Endothelial cell of umbilical vein (primary cell): Measurements from ENCODE around the gene VASN. TPM values are rescaled to one million over a fixed set of nuclear protein-coding genes. Genes with fewer than 3 reads are reported as not detected.

ENCODE experiments used
- BruUV-seq: library from RNA; stranded (reverse); fragments of 400-500 nt; replicated peaks from 2 replicates; lab custom pipeline; 2021; lab: Mats Ljungman, UMichigan
- CTCF ChIA-PET: fragments of 300-600, 350-600 bp; sonication (Branson Sonifier 250); formaldehyde crosslinking; loops from one replicate; lab custom pipeline; 2021; ENCODE audit warnings: antibody characterized with exemption, inconsistent platforms; lab: Charles Lee
- POLR2A ChIA-PET: fragments of 300-600, 350-600 bp; sonication (Branson Sonifier 250); formaldehyde crosslinking; loops from one replicate; lab custom pipeline; 2021; ENCODE audit warnings: antibody characterized with exemption, inconsistent platforms; lab: Charles Lee
- DNase-seq: peaks from one replicate; pipeline ENCODE4 v3.0.0-alpha.2; 2011; ENCODE audit warnings: low read depth, low spot score
- FAIRE-seq: peaks from 2 replicates; lab custom pipeline; 2011; peaks lifted over from hg19 to GRCh38; lab: Jason Lieb, UNC
- H2AFZ ChIP-seq: 2 replicates; pipeline ENCODE4 v1.6.0; 2012; ENCODE audit warnings: low read depth, low read length, control low read depth, inconsistent platforms
- H3K27ac ChIP-seq: 2 replicates; pipeline ENCODE4 v1.5.1; 2011; ENCODE audit warnings: low read depth, mild to moderate bottlenecking, control low read depth, low read length, moderate library complexity; ENCODE audit not compliant: insufficient read depth
- H3K27me3 ChIP-seq, 2 experiments: 2 replicates each; pipeline versions ENCODE4 v1.6.0 to v1.6.1; 2011; ENCODE audit warnings: low read length in 2 of 2, mixed read lengths in 1 of 2; ENCODE audit not compliant: control insufficient read depth in 2 of 2, insufficient read depth in 2 of 2
- H3K36me3 ChIP-seq, 2 experiments: 2 replicates in 1 of 2; 3 replicates in 1 of 2; pipeline ENCODE4 v1.5.1; 2011; ENCODE audit warnings: low read length in 2 of 2, mild to moderate bottlenecking in 1 of 2, moderate library complexity in 1 of 2; ENCODE audit not compliant: control insufficient read depth in 2 of 2, insufficient read depth in 2 of 2; ENCODE audit errors: extremely low read depth in 1 of 2
- H3K4me1 ChIP-seq: 3 replicates; pipeline ENCODE4 v1.5.1; 2011; ENCODE audit warnings: mild to moderate bottlenecking, low read length; ENCODE audit not compliant: control insufficient read depth, insufficient read depth; ENCODE audit errors: extremely low read depth
- H3K4me2 ChIP-seq: 2 replicates; pipeline ENCODE4 v1.6.1; 2011; ENCODE audit warnings: low read length, control low read depth, mixed read lengths; ENCODE audit not compliant: insufficient read depth
- H3K4me3 ChIP-seq, 3 experiments: fragments of 200-600 bp in 1 of 3; sonication (generic), shearing (Covaris generic) in 1 of 3; replicated peaks in 1 of 3; 2 replicates each; pipeline ENCODE4 v1.5.1; 2011 to 2016; ENCODE audit warnings: control low read depth in 3 of 3, low read length in 3 of 3, mild to moderate bottlenecking in 2 of 3, inconsistent platforms in 1 of 3, low read depth in 1 of 3, moderate library complexity in 1 of 3; ENCODE audit not compliant: insufficient read depth in 1 of 3
- H3K79me2 ChIP-seq: 2 replicates; pipeline ENCODE4 v1.6.0; 2012; ENCODE audit warnings: low read length, inconsistent platforms; ENCODE audit not compliant: control insufficient read depth, insufficient read depth
- H3K9ac ChIP-seq: replicated peaks from 2 replicates; pipeline ENCODE3; 2011; ENCODE audit warnings: low read length, control low read depth; ENCODE audit not compliant: insufficient read depth; ENCODE audit errors: extremely low read depth
- H3K9me1 ChIP-seq: replicated peaks from 3 replicates; pipeline ENCODE4 v1.6.0; 2011; ENCODE audit warnings: mild to moderate bottlenecking, low read length; ENCODE audit not compliant: control insufficient read depth, insufficient read depth; ENCODE audit errors: extremely low read depth
- H3K9me3 ChIP-seq: replicated peaks from 2 replicates; pipeline ENCODE4 v1.5.1; 2012; ENCODE audit warnings: low read length, inconsistent platforms; ENCODE audit not compliant: control insufficient read depth, insufficient read depth
- H4K20me1 ChIP-seq: replicated peaks from 2 replicates; pipeline ENCODE3; 2011; ENCODE audit warnings: mild to moderate bottlenecking, low read length; ENCODE audit not compliant: control insufficient read depth, insufficient read depth; ENCODE audit errors: extremely low read depth
- CTCF ChIP-seq, 2 donors: IDR thresholded peaks; 1 replicate in 1 of 2; 2 replicates in 1 of 2; pipeline ENCODE4 v1.5.1; 2011; ENCODE audit warnings: low read length in 2 of 2, mild to moderate bottlenecking in 2 of 2, moderate library complexity in 2 of 2, control low read depth in 1 of 2, inconsistent platforms in 1 of 2, low read depth in 1 of 2; ENCODE audit not compliant: insufficient read depth in 1 of 2; ENCODE audit errors: extremely low read depth in 1 of 2
- EZH2 ChIP-seq: IDR thresholded peaks from 2 replicates; pipeline ENCODE4 v1.6.1; 2012; ENCODE audit warnings: borderline replicate concordance, low read depth, mild to moderate bottlenecking, moderate library complexity, low read length, inconsistent platforms; ENCODE audit not compliant: severe bottlenecking
- FOS ChIP-seq: IDR thresholded peaks from 2 replicates; pipeline ENCODE4 v1.6.1; 2011; ENCODE audit warnings: mild to moderate bottlenecking, low read length, moderate library complexity, borderline replicate concordance; ENCODE audit not compliant: insufficient read depth
- GATA2 ChIP-seq: IDR thresholded peaks from 2 replicates; pipeline ENCODE4 v1.7.0; 2011; ENCODE audit warnings: low read depth, mild to moderate bottlenecking, moderate library complexity, mixed read lengths, low read length; ENCODE audit not compliant: insufficient read length, insufficient read depth
- JUN ChIP-seq: IDR thresholded peaks from 2 replicates; pipeline ENCODE4 v1.6.1; 2011; ENCODE audit warnings: borderline replicate concordance, low read depth; ENCODE audit not compliant: insufficient read length, insufficient read depth
- MAX ChIP-seq: IDR thresholded peaks from 2 replicates; pipeline ENCODE4 v1.6.1; 2011; ENCODE audit not compliant: insufficient read depth, insufficient read length
- MYC ChIP-seq: IDR thresholded peaks from one replicate; pipeline ENCODE4 v1.6.1; 2011; ENCODE audit warnings: mild to moderate bottlenecking, low read depth, low read length
- POLR2A ChIP-seq: IDR thresholded peaks from 2 replicates; pipeline ENCODE4 v1.6.1; 2012; ENCODE audit warnings: low read depth, mild to moderate bottlenecking, control low read depth, low read length
- POLR2AphosphoS5 ChIP-seq: IDR thresholded peaks from 2 replicates; pipeline ENCODE4 v1.6.1; 2012; ENCODE audit warnings: low read depth, mild to moderate bottlenecking, control low read depth, low read length, moderate library complexity; ENCODE audit not compliant: insufficient read depth
- dilution Hi-C: fragments of 300-500 bp; cut with MboI; formaldehyde crosslinking; loops from one replicate; pipeline ENCODE4 v1.15.0; 2019; ENCODE audit warnings: low sequenced_read_pairs; ENCODE audit not compliant: extremely low pct_ligation_motif_present
- intact Hi-C: fragments of 100-400 bp; cut with micrococcal nuclease; formaldehyde crosslinking; loops from one replicate; pipeline ENCODE4 v1.10.0; 2022
- polyA plus RNA-seq, 4 experiments: library from polyadenylated mRNA; depleted of rRNA in 3 of 4; stranded (reverse) in 3 of 4; unstranded in 1 of 4; fragments of >200 nt; gene quantifications; 2 replicates each; pipeline versions ENCODE4 v1.2.1 to v1.2.3, GENCODE V29; 2011 to 2012; ENCODE audit warnings: missing spikeins in 1 of 4
- total RNA-seq: library from RNA; stranded (reverse); gene quantifications from 2 replicates; pipeline ENCODE4 v1.2.3, GENCODE V29; 2021

The VASN gene
- total and polyA plus RNA-seq, 2 donors (not counting 3 experiments of a cell fraction or from before 2014, with no cell fraction given), result 0.41 to 0.42 TPM

- no peak for TF ChIP-seq CTCF (IDR thresholded peaks at IDR 0.05; ENCODE audit: extremely low read depth in 1 of 2, insufficient read depth in 1 of 2, low read depth in 1 of 2, low read length in 2 of 2)
- TF ChIP-seq FOS, result no peak
- TF ChIP-seq POLR2AphosphoS5, result no peak
- no peak for TF ChIP-seq EZH2
- no peak for TF ChIP-seq MYC
- TF ChIP-seq POLR2A, result no peak
- TF ChIP-seq JUN, result no peak
- no peak for TF ChIP-seq GATA2
- TF ChIP-seq MAX, result no peak
- no peaks in the 10 kb centered on the region for H3K79me2 ChIP-seq
- DNase-seq, result no peak
- no peak overlapping the region for H3K9ac ChIP-seq
- intact Hi-C loops (no loop called here), dilution Hi-C loops (no loop called here)
- POLR2A ChIA-PET, result interaction anchor here (0.6 kb wide), 1 partner anchor 1422 kb away, joined by 3 read pairs; no protein-coding TSS in a partner anchor
- FAIRE-seq, result no peak
- peaks cover 2% of the 10 kb centered on the region for H3K4me1 ChIP-seq
- H2AFZ ChIP-seq, result no peak overlapping the region
- H3K9me3 ChIP-seq, result no peaks in the 10 kb centered on the region
- H3K27me3 ChIP-seq, result no peaks in the 10 kb centered on the region
- no peaks in the 10 kb centered on the region for H4K20me1 ChIP-seq
- no TSS peak for BruUV-seq
- H3K9me1 ChIP-seq, result no peaks in the 10 kb centered on the region
- CTCF ChIA-PET, result interaction anchor here (1.0 to 2.6 kb wide), 7 partner anchors 9 to 88 kb away, joined by 3 to 17 read pairs (median 4); partner anchors contain the start of gene PAM16
- no peaks in the 10 kb centered on the region for H3K36me3 ChIP-seq
- H3K4me2 ChIP-seq, result no peak overlapping the region
- H3K27ac ChIP-seq, result no peak overlapping the region
- H3K4me3 ChIP-seq, result no peak overlapping the region
Observed at GRCh38 chr16:4378161-4378666, 6.6 kb downstream of the VASN start.
